ENCODE results near the gene ANAPC2.

- no peak for TF ChIP-seq CTCF (IDR thresholded peaks at IDR 0.05; ENCODE audit: low read depth, low read length)
- TF ChIP-seq EZH2phosphoT487 (IDR thresholded peaks at IDR 0.05; ENCODE audit: low read depth): no peak
These were observed 59.4 kb downstream of the ANAPC2 start for GRCh38 chr9:137128862-137129455.

Measured in OCI-LY3 (cell line).